PC-3 (cell line): ENCODE data around the gene MAPRE3.

ENCODE experiments used
- CTCF ChIP-seq: fragments of 300-600 bp; sonication (generic); conservative IDR thresholded peaks from 2 replicates; pipeline ENCODE4 v1.5.1; 2017; ENCODE audit warnings: antibody characterized with exemption, low read depth, mild to moderate bottlenecking, low read length
- EZH2 ChIP-seq: fragments of 300-600 bp; sonication (generic); IDR thresholded peaks from one replicate; pipeline ENCODE4 v1.6.1; 2017; ENCODE audit warnings: antibody characterized with exemption, mild to moderate bottlenecking, low read length; ENCODE audit not compliant: unreplicated experiment
- EZH2phosphoT487 ChIP-seq: fragments of 300-600 bp; sonication (generic); IDR thresholded peaks from 2 replicates; pipeline ENCODE4 v1.6.1; 2018; ENCODE audit warnings: mild to moderate bottlenecking, antibody characterized with exemption, low read length, borderline replicate concordance

- TF ChIP-seq CTCF (peak; percentile 81), EZH2 (no peak), EZH2phosphoT487 (no peak)
These were observed 27.7 kb upstream of the MAPRE3 start for GRCh38 chr2:26942543-26943295.
